HG02678 (cell line): ENCODE results near the gene GRIK1.
"Not testable (repeated sequence)": the region's sequence is repeated elsewhere in the genome, so short reads cannot be mapped to it uniquely, and the experiment has no call there.

Experiments used
- ATAC-seq: cut with Tn5 transposase; IDR thresholded peaks from one replicate; pipeline ENCODE4 v1.9.1; 2021; ENCODE audit warnings: mild to moderate bottlenecking, moderate library complexity; ENCODE audit not compliant: unreplicated experiment

Gene GRIK1

DNA sequence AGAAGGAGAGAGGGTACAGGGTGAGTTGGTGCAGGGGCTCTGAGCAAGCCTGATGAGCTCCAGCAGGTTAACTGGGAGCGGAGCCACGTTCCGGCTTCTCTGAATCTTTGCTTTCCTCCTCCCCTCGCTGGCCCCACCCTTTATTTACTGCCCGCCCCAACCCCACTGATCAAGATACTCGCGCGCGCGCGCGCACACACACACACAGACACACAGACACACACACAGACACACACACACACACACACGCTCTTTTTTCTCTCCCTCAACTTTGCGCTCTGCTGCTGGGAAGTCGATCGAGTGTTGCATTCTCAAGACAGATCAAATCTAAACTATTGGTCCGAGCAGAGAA lies at the start of gene GRIK1:
Gene GRIK1, minus strand, starts transcription at position 73 of the 352 bp plus-strand sequence.
- ATAC-seq, result no peak

DNA sequence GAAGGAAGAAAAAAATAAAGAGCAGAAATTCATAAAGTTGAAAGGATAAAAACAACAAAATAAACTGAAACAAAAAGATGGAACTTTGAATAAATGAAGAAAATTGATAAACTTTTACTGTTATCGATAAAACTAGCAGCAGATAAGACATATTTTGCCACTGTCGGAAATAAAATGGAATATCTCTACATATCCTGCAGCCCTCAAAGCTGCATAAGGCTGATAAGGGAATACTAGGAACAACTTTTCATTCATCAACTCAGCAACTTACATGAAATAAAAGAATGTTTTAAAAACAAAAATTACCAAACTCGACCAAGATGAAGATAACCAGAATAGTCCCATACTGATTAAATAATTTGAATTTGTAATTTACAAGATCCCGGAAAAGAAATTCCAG lies 48.0 kb upstream of the GRIK1 start:
- ATAC-seq, result no peak

DNA sequence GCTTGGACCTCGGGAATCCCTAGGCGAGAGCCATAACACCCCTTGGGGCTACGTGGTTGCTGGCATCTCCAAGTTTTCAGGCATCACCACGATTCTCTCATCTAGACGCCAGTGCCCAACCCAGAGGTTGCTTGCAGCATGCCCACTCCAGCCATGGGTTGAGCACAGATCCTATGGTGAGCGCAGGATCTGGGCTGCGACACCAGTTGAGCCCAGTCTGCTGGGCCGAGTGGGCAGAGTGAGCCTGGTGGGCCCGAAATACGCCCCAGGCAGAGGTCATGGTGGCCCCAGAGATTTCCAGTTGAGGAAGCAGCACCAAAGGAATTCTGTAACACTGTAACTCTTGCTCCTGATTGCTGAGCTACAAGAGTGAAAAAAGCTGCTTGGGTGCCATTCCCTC lies 46.1 kb upstream of the GRIK1 start:
- no peak for ATAC-seq

DNA sequence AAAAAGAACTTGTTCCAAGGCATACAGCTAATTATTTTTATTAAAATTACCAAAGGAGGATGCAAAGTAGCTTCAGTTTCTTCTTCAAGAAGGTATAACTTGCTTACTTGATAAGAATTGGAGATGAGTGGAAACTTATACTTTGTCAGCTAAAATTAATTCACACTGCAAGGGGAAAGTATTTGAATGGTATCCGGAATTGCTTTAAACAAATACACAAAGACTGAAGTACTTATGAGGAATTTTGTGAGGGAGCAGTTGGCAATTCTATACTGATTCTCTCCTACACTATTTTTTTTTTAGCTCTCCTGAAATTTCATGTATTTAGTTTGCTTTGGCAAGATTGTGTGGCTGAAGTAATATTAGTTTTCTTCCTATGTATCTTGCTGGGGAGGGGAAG lies 39.2 kb upstream of the GRIK1 start:
- ATAC-seq, result no peak

DNA sequence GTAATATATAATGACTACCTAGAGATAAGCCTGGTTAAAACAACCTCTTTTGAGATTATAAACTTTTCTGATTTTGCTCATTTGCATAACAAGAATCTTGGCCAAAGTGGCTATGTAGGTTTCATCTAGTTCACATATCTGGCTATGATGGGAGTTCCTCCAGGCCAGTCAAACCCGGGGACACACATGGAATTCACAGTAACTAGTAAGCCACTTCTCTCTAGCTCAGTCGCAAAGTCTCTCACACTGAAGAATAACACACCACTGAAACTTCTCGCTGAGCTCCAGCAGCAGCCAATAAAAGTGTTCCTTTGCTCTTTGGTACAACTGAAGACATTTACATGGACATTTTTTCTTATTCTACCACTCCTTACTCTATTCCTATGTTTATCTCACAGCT lies 36.0 kb upstream of the GRIK1 start:
- no peak for ATAC-seq

DNA sequence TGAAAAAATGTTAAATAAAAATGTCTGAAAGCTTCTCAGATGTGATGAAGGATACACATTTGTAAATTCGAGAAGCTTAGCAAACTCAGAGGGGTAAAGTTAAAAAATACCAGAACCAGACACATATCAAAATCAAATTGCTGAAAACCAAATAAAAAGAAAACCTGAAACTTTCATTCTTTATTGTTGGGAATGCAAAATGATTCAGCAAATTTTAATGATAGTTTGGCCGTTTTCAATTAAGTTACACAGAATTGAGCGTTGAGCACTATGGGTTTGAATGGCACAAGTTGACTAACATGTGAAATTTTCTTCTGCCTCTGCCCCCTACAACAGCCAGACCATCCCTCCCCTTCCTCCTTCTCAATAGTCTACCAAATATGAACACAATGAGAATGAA lies 33.5 kb upstream of the GRIK1 start:
- ATAC-seq, result no peak

DNA sequence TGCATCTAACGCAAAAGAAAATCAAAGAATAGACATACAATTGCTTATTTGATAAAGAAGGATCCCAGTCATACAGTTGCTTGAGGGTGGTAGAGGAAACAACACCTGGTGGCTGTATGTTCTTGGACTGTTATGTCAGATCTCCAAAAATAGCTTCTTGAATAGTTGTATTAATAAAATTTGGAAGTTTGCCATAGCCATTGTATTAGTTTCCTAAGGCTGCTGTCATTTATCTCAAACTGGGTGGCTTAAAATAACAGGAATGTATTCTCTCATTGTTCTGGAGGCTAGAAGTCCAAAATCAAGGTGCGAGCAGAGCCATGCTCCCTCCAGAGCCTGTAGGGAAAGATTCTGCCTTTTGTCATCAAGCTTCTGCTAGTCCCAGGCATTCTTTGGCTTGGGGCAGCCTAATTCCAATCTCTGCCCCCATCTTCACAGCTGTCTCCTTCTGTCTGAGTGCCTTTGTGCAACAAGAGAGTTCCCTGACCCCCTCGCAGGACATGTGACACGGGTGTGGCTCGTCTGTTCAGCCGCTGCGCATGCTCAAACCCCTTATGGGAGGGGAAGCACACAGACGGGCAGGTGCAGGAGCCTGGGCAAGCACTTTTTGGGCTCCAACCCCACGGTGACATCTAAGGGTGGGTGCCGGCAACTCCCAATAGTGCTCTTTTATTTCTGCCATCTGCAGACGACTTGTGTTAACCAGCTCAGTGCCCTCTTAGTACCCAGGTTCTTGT lies 21.7 kb upstream of the GRIK1 start:
- ATAC-seq, result no peak

DNA sequence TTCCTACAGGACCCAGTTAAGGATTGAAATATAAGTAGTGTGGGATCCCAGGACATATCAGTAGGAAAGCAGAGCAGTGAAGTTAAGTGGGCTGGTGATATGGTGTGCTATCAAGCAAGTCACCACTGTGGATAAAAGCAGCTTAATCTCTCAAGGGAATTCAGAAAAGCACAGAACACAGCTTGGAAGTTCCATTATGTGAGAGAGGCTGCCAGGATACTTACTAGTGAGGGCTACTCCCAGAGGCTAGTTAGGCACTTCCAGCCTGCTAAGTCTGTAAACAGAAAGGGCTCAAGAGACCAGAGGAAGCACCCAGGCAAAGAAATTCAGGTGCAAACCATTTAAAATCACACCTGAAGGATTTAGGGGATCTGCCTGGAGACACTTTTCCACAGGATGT lies 18.8 kb upstream of the GRIK1 start:
- no peak for ATAC-seq

DNA sequence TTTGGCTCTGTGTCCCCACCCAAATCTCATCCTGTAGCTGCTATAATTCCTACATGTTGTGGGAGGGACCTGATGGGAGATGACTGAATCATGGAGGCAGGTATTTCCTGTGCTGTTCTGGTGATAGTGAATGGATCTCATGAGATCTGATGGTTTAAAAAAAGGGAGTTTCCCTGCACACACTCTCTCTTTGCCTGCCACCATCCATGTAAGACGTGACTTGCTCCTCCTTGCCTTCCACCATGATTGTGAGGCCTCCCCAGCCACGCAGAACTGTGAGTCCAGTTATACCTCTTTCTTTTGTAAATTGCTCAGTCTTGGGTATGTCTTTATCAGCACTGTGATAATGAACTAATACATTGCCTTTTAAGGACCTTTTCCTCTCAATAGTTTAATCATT lies 18.2 kb upstream of the GRIK1 start:
- not testable (repeated sequence) for ATAC-seq

DNA sequence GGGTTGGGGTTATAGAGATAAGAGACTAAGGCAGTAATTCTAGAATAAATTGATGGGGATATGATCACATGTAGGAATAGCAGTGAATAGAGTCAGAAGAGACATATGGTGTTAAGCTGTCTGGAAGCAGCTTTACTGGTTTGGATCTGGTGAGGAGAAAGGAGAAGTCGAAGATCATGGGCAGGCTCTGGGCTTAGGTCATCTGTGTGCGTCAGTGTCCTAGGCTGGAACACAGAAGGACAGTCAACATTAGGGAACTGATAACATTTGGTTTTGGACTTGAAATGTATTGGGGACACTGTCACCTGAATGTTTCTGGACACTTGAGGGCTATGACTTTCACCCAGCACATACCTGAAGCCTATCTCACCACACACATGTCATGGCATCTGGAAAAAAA lies 13.9 kb upstream of the GRIK1 start:
- no peak for ATAC-seq

DNA sequence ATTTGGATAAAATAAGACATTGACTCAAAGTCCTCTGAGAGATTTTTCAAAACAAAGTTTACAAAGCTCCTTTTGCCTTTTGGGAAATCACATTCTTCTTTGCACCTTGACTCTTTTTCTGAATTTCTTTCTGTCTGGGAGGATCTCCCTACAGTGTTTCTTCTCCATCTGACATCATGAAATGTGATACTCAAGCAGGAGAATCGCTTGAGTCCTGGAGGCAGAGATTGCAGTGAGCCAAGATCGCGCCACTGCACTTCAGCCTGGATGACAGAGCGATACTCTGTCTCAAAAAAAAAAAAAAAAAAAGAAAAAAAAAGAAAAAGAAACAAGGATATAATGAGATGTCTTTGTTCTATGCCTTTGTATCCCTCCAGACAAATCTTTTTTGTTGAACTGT lies 13.3 kb upstream of the GRIK1 start:
- ATAC-seq, result no peak

DNA sequence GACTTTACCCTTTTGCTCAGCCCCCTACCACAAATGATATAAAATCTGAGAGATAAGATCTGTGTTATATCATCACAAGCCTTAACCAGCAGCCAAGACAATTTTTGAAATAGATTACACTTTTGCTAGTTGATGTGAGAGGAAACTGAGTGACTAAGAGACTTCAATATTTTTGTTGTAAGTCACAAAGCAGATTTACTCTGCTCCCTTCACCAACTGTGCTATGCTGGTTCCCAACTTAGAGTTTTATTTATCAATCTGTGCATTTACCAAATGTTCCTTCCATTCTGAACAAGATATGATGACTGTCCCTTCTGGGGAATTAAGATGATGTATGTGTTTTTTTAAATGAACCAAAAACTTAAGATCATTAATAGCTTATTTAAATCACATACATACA lies 12.1 kb upstream of the GRIK1 start:
- no peak for ATAC-seq

DNA sequence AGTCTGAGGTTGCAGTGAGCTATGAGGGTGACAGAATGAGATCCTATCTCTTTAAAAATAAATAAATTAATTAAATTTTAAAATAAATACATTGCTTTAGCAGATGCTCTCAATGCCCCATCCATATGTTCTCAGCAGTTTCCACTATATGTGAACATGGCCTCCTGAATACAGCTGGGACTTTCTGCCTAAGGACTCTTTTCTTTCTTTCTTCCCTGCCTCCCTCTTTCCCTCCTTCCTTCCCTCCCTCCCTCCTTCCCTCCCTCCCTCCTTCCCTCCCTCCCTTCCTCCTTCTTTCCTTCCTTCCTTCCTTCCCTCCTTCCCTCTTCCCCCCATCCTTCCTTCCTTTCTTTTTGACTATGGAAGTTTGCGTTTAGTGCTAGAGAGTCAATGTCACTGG lies 10.2 kb upstream of the GRIK1 start:
- ATAC-seq, result no peak

DNA sequence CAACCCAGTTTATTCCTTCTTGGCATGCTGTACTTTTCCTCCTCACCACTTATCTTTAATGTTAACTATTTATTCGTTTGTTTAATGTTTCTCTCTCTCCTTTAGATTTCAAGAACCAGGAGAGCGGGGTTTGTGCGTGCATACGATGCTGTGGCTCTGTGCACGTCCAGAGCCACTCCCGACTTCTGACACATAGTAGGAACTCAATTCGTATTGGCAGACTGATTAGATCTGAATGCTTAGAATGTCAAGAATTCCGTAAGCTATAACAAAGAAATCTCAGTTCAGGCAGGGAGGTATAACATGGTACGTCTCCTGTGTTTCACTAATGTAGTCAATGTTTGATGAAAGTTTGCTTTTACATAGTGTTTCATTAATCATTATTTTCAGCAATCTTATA lies 7.3 kb upstream of the GRIK1 start:
- no peak for ATAC-seq

DNA sequence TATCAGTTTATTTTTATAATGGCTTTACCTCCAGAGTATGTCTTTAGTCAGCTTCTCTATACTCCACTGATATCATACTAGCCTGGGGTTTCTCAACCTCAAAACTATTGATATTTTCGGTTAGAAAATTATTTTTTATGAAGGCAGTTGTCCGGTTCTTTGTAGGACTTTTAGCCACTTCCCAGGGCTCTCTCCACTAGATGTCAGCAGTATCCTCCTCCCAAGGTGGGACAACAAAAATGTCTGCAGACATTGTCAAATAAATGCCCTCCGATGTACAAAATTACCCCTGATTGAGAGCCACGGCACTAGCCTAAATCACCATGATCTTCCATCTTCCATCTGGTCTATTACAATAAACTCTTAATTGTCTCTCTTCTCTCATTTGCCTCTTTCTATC lies 4.1 kb upstream of the GRIK1 start:
- no peak for ATAC-seq

DNA sequence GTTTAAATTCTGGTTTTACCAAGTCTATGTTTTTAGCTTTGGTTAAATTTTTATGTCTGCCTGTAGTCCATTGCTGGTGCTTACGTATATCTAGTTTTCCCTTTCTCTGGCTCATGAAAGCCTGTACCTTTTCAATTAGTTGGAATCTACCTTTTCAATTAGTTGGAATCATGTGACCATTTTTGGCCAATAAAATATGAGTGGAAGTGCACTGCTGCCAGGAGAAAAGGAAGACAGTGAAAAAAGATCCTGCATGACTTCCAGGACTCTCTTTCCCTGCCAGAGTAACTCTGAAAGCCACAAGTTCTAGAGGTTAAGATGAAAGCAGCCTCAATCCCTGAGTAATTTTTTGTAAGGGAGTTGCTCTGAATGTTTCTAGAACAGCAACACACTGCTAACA lies 2.2 kb upstream of the GRIK1 start:
- no peak for ATAC-seq

DNA sequence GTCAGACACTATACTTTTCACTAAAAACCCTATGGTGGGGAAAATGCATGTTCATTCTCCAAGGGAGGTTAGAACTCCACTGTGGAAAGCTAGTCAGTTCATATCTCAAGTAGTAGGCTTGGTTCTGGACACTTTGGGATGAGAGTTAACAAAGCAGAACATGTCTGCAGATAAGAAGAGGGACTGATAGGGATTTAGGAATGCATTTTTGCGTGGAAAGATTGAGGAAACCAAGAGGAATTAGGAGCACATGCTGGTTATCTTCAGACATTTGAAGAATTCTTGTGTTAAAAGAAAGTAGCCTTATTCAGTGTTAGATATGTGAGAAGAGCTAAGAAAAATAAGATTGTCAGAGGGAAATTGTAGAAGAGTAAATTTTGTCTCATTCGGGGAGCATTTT lies 1.2 kb upstream of the GRIK1 start:
- ATAC-seq, result no peak

DNA sequence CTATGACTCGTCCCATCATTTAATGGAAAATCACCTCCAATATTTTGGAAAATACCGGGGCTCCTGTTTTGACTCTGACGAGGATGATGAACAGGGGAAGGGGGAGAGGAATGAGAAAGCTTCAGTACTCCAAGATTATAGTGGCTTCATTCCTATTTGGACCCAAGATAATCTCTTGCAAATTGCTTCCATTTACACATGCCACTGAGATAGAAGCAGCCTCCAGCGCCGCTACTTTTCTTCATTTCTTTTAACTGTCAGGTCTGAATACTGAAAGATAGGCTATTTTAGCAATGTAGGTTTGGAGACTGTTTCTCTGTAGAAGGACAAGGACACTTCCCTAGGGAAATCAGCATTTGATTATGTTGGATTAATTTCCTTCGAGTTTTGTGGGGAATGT lies 565 bp upstream of the GRIK1 start:
- ATAC-seq, result no peak

DNA sequence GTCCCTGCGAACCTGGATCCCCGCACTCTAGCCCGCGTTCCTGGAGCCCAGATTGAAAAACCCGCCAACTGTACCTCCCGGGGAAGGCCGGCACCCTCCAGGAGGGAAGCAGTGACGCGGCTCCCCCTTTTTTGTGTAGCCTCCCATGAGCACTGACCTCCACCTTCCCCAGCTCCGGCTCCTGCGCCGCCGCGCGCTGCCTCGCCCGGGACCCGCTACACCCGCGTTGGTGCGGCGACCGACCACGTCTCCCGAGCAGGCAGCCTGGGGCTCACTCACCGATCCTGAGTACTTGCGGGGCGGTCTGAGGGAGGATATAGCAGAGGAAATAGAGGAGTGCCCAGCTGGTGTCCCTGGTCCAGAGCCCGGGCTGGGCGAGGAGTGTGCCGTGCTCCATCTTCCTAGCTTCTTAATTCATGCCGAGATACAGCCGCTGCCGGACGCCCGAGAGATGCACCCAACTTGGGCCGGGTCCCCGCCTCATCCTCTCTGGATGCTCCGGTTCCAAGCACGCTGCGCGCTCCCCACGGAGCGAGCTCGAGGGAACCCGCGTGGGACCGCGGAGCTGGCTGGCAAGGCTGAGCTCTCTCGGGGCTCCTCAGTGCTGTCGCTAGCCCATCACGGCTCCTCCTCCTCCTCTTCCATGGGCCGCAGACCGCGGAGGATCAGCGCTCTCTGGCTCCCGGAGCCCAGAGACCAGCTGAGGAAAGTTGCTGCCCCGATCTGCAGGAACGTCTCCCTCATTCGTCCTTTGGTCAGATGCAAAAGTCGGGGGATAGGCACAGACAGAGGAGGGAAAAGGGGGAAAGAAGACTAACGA lies 482 bp downstream of the GRIK1 start:
- no peak for ATAC-seq

DNA sequence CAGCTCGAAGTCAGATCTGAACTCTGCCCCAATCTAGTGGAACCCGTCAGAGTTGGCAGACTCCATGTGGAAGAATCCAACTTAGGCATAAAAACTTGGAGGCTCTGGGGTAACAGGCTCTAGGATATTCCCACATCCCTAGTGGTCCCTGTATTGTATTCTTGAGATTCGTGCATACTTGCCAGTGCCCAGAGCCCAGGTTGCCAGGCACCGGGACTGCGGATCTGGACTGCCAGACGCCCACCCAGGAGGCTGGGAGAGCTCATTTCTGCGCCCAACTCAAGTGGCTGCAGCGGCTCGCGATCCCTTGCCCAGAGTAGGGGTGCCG lies 1.1 kb downstream of the GRIK1 start:
- no peak for ATAC-seq

DNA sequence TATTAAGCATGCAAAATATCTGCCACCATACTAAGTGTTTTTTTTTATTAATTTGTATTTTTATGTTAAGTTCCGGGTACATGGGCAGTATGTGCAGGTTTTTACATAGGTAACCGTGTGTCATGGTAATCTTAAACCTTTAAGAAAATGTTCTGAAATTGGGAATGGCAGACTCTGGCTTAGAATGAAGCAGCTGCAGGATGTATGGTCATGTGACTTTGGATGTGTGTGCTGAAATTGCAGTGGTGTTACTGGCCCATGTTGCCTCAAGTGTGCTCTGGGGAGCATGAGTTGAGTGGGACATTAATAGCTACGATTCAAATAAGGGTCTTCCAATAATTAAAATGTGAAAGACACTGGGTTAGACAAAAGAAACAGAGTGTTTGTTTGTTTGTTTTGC lies 6.7 kb downstream of the GRIK1 start:
- ATAC-seq, result no peak

DNA sequence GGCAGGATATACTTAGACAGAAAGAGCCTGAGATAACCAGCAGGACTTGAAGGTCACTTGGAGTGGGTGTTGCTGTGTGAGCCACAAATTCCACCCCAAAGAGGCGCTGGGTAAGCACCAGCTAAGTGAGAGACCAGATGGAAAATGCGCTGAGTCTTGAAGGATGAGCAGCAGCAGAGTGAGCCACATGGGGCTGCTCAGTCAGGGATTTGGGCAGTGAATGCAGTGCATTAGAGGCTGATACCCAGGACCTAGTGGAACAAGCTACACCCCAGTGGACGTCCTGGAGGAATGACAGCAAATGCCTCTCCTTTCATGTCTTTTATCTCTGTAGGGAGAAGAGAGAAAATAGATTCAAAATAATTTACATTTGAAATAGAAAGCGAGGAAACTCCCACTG lies 11.3 kb downstream of the GRIK1 start:
- no peak for ATAC-seq

DNA sequence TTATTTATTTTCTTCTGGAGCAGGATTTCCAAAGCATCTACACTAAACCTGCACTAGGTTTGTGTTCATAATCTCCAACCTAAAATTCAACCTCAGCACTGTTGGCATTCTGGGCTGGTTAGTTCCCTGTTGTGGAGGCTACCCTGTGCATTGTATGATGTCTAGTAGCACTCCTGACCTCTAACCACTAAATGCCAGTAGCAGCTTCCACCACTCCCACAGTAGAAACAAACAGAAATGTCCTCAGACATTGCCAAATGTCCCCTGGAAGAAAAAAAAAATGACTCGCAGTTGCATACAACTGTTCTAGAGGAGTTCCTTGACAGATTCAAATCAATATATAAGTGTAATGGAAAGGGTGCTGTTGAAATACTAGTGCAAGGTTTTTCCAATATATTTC lies 18.9 kb downstream of the GRIK1 start:
- ATAC-seq, result no peak
